Mucosa of descending colon (tissue), 3 donors: ENCODE measurements around the gene CRYBB1. TPM values are rescaled to one million over a fixed set of nuclear protein-coding genes. Genes with fewer than 3 reads are reported as not detected.

Experiments used
- ATAC-seq: fragments of 200-7000 bp; cut with Tn5 transposase; one replicate; pipeline ENCODE4 v1.9.1; 2020; ENCODE audit warnings: mild to moderate bottlenecking, moderate library complexity
- DNase-seq, 3 donors: peaks; one replicate each; pipeline ENCODE4 v3.0.0-alpha.2; 2020
- H3K36me3 ChIP-seq: fragments of 200-600 bp; one replicate; pipeline ENCODE4 v1.8.0; 2021; ENCODE audit warnings: low read depth, mild to moderate bottlenecking
- H3K4me1 ChIP-seq: fragments of 200-600 bp; one replicate; pipeline ENCODE4 v1.8.0; 2021; ENCODE audit warnings: low read depth, mild to moderate bottlenecking
- H3K4me3 ChIP-seq: fragments of 200-600 bp; one replicate; pipeline ENCODE4 v1.8.0; 2021; ENCODE audit warnings: mild to moderate bottlenecking
- H3K9me3 ChIP-seq: fragments of 200-600 bp; one replicate; pipeline ENCODE4 v1.8.0; 2021; ENCODE audit warnings: mild to moderate bottlenecking
- CTCF ChIP-seq: fragments of 200-600 bp; IDR thresholded peaks from one replicate; pipeline ENCODE4 v1.8.0; 2022; ENCODE audit warnings: antibody characterized with exemption, mild to moderate bottlenecking
- intact Hi-C, 2 donors: fragments of 100-400 bp; cut with DNase I in 1 of 2; cut with micrococcal nuclease in 1 of 2; formaldehyde crosslinking; loops; one replicate each; pipeline versions ENCODE4 v1.11.0 to v1.11.1; 2022; cut with DNase I, micrococcal nuclease
- total RNA-seq, 3 donors: library from RNA; stranded (reverse); fragmentation: NEBNext Ultra II Directional in 2 of 3; extraction: Animal tissue kit (Norgen Biotek cat#: 25700) in 2 of 3; gene quantifications; one replicate each; pipeline versions ENCODE4 v1.2.1 to v1.2.4, GENCODE V29; 2021 to 2023
- donor health status: DM: no; HTN: no; CAD: no; lungs with moderate emphysema.
- donor health status: DM: no; HTN: no; CAD: no.
- donor health status: DM: no; HTN: yes; CAD: no.

CRYBB1 gene
- total RNA-seq, 3 donors from 2014 or later = 1.0 TPM; not detected in 2

- intact Hi-C loops = no loop called here
- Histone ChIP-seq H3K4me1 (peaks cover 11% of the 10 kb centered on the region), H3K4me3 (no peak overlapping the region), H3K9me3 (no peaks in the 10 kb centered on the region), H3K36me3 (no peaks in the 10 kb centered on the region)
- no peak for ATAC-seq
- DNase-seq = no peak
- TF ChIP-seq CTCF = no peak
Measured at GRCh38 chr22:26643418-26644100, 25.7 kb upstream of the CRYBB1 start.

DNA sequence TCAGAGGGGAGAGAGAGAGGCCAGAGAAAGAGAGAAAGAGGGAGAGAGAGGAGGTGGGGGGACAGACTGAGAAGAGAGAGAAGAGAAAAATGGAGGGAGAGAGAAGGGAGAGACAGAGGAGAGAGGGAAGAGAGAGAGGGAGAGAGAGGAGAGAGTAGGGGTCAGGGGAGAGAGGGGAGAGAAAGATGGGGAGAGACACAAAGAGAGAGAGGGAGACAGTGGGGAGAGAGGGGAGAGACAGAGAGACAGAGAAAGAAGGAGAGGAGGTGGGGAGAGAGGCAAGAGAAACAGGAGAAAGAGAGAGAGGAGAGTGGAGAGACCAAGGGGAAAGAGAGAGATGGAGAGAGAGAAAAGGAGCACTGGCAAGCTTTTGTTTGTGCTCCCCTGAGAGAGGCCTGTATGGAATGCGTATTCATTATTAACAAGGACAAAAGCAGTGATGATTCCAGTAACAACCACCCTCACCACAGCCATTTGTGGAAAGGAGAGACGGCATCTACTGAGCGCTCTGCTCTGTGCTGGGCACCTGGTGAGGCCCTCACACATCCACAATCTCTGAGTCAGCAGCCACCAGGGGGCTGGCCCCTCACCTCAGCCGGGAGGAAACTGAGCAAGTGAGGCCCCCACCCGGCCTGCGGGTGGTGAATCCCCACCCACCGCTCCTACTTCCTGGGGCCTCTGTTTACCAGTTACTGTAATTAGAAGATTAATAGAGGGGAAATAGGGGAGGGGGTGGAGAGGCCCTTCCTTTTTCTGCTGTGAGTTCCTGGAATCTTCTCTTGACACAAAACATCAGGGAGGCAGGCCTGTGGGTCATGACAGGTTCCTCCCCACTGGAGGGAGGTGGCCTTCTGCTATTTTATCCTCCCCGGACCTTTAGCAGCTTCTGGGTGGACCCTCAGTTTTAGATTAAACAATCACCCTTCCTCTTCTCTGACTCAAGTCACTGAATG lies 24.9 kb upstream of the CRYBB1 start:
- TF ChIP-seq CTCF = no peak
- H3K4me1 ChIP-seq = peaks cover 11% of the 10 kb centered on the region
- peak; percentile 61 for ATAC-seq
- intact Hi-C loops = no loop called here
- no peak overlapping the region for H3K4me3 ChIP-seq
- H3K9me3 ChIP-seq = no peaks in the 10 kb centered on the region
- DNase-seq = peak; percentile 53 to 82 (median 68)
- no peaks in the 10 kb centered on the region for H3K36me3 ChIP-seq

DNA sequence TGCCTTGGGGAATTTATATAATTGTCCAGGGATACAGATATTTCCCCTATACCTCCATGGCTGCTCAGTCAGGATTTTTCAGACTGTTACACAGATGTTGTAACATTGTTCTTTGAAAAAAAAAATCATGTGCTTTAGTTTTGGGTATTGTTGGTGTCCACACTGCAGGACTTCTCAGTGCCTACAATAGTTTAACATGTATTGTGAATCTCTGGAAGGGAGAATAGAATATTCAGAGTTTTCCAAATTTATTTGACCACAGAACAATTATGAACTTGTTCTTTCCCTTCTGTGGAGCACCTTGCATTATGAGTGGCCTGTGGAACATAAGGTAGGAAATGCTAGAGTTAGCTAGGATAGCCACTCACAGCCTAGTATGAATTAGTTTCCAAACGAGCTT lies 18.5 kb upstream of the CRYBB1 start:
- Histone ChIP-seq H3K36me3 (no peaks in the 10 kb centered on the region), H3K4me1 (no peaks in the 10 kb centered on the region), H3K4me3 (no peak overlapping the region), H3K9me3 (no peaks in the 10 kb centered on the region)
- TF ChIP-seq CTCF = no peak
- ATAC-seq = no peak
- no peak for DNase-seq
- intact Hi-C loops = no loop called here

- ATAC-seq (no peak), DNase-seq (no peak)
- no peak for TF ChIP-seq CTCF
- no peaks in the 10 kb centered on the region for H3K4me1 ChIP-seq
- no peaks in the 10 kb centered on the region for H3K36me3 ChIP-seq
- intact Hi-C loops = no loop called here
- no peak overlapping the region for H3K4me3 ChIP-seq
- H3K9me3 ChIP-seq = no peaks in the 10 kb centered on the region
Measured at GRCh38 chr22:26635117-26635516, 17.3 kb upstream of the CRYBB1 start.

DNA sequence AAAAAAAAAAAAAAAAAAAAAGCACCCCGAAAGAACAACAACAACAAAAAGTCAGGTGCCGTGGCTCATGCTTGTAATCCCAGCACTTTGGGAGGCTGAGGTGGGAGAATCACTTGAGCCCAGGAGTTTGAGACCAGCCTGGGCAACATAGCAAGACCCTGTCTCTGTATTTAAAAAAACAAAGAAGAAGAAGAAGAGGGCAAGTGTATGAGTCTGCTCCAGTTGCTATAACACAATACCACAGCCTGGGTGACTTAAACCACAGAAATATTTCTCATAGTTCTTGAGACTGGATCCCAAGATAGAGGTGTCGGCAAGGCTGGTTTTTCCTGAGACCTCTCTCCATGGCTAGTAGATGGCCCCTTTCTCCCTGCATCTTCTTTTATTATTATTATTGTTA lies 16.4 kb upstream of the CRYBB1 start:
- Histone ChIP-seq H3K9me3 (no peaks in the 10 kb centered on the region), H3K4me3 (no peak overlapping the region), H3K4me1 (peaks cover 4% of the 10 kb centered on the region), H3K36me3 (no peaks in the 10 kb centered on the region)
- DNase-seq (no peak), ATAC-seq (no peak)
- TF ChIP-seq CTCF = no peak
- intact Hi-C loops = no loop called here
